Activated B cell treated with CpG ODN at 0.5 μM for 24 hours (primary cell): Measurements from ENCODE around the gene VHLL. TPM values are rescaled to one million over a fixed set of nuclear protein-coding genes. Genes with fewer than 3 reads are reported as not detected.
A peak's percentile ranks its signal among the peaks of the same experiment; 100 is the strongest.

Experiments
- ATAC-seq: fragments of 200-7000 bp; cut with Tn5 transposase; one replicate; pipeline ENCODE4 v1.10.0; 2021; ENCODE audit warnings: low read depth, mild to moderate bottlenecking, moderate library complexity
- CTCF ChIA-PET: fragments of 350-600 bp; sonication (Branson Sonifier 250); formaldehyde crosslinking; loops from one replicate; lab custom pipeline; 2021; ENCODE audit warnings: antibody characterized with exemption; lab: Charles Lee
- POLR2A ChIA-PET: fragments of 350-600 bp; sonication (Branson Sonifier 250); formaldehyde crosslinking; loops from one replicate; lab custom pipeline; 2021; ENCODE audit warnings: antibody characterized with exemption; lab: Charles Lee
- DNase-seq: peaks from one replicate; pipeline ENCODE4 v3.0.0; 2022
- H3K27ac Mint-ChIP-seq: one replicate; pipeline ENCODE4 v1.8.0; 2020; ENCODE audit warnings: mixed read lengths
- H3K27me3 Mint-ChIP-seq: one replicate; pipeline ENCODE4 v1.8.0; 2021; ENCODE audit warnings: mixed read lengths
- H3K36me3 Mint-ChIP-seq: one replicate; pipeline ENCODE4 v1.8.0; 2021; ENCODE audit warnings: low read depth, mixed read lengths
- H3K4me1 Mint-ChIP-seq: one replicate; pipeline ENCODE4 v1.8.0; 2021; ENCODE audit warnings: mixed read lengths
- H3K4me3 Mint-ChIP-seq: one replicate; pipeline ENCODE4 v1.8.0; 2020; ENCODE audit warnings: mild to moderate bottlenecking, mixed read lengths
- H3K9me3 Mint-ChIP-seq: one replicate; pipeline ENCODE4 v1.8.0; 2020; ENCODE audit warnings: mixed read lengths
- intact Hi-C: fragments of 100-400 bp; cut with micrococcal nuclease; formaldehyde crosslinking; loops from one replicate; pipeline ENCODE4 v1.15.1; 2024
- total RNA-seq: library from RNA; stranded (reverse); gene quantifications from 2 replicates; pipeline ENCODE4 v1.2.3, GENCODE V29; 2022
- TF ChIP-seq, protein P1 (sequence below): fragments of 200-600 bp; IDR thresholded peaks from one replicate; pipeline ENCODE4 v1.8.0; 2022; ENCODE audit warnings: antibody characterized with exemption, mild to moderate bottlenecking

VHLL gene
- total RNA-seq, 1 donor from 2014 or later, result not detected

DNA sequence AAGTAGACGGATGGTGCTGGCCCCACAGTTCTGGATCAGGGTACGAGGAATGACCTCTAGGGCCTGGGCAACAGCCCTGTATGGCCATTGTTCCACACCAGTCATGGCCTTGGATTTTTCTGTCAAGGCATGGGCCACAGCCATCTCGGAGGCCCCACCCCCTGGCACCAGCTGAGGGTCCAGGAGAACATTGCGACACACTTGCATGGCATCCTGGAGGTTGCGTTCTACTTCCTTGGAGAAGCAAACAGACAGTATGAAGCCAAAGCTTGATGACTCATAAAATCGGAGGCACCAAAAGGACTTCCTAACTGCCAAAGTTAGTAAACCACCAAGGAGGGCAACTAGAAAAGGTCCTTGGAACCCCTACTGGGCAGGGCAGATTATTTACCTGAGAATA, 11.9 kb upstream of the VHLL start:
- ChIA-PET CTCF (no interaction called here), POLR2A (no interaction called here)
- H3K4me3 Mint-ChIP-seq, result no peak overlapping the region
- peaks cover 79% of the 10 kb centered on the region for H3K36me3 Mint-ChIP-seq
- TF ChIP-seq, protein P1, sequence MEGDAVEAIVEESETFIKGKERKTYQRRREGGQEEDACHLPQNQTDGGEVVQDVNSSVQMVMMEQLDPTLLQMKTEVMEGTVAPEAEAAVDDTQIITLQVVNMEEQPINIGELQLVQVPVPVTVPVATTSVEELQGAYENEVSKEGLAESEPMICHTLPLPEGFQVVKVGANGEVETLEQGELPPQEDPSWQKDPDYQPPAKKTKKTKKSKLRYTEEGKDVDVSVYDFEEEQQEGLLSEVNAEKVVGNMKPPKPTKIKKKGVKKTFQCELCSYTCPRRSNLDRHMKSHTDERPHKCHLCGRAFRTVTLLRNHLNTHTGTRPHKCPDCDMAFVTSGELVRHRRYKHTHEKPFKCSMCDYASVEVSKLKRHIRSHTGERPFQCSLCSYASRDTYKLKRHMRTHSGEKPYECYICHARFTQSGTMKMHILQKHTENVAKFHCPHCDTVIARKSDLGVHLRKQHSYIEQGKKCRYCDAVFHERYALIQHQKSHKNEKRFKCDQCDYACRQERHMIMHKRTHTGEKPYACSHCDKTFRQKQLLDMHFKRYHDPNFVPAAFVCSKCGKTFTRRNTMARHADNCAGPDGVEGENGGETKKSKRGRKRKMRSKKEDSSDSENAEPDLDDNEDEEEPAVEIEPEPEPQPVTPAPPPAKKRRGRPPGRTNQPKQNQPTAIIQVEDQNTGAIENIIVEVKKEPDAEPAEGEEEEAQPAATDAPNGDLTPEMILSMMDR, result no peak
- ATAC-seq (no peak), DNase-seq (no peak)
- no peak overlapping the region for H3K27ac Mint-ChIP-seq
- H3K27me3 Mint-ChIP-seq, result no peaks in the 10 kb centered on the region
- H3K4me1 Mint-ChIP-seq, result no peaks in the 10 kb centered on the region
- intact Hi-C loops, result no loop called here
- no peaks in the 10 kb centered on the region for H3K9me3 Mint-ChIP-seq

DNA sequence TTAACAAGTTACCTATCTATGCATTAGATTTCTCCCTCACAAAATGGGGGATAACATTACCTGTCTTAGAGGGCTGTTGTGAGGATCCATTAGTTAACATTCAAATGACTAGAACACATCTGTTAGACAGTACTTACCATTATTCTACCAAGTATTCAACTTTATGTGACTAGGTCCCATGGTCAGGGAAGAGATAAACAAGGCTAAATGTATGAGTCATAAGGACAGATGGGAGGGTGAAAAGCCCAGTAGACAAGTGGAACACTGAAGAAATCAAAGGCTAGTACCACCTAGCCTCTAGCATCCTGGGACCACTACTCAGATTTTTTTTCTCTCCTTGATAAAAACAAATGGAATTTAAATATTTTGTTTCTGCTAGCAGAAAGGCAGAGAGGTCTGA, 9.0 kb upstream of the VHLL start:
- Mint-ChIP-seq H3K4me1 (no peaks in the 10 kb centered on the region), H3K27ac (no peak overlapping the region), H3K4me3 (no peak overlapping the region), H3K9me3 (no peaks in the 10 kb centered on the region), H3K36me3 (peaks cover 65% of the 10 kb centered on the region), H3K27me3 (no peaks in the 10 kb centered on the region)
- POLR2A ChIA-PET, result no interaction called here
- CTCF ChIA-PET, result no interaction called here
- ATAC-seq (no peak), DNase-seq (no peak)
- intact Hi-C loops, result no loop called here
- TF ChIP-seq, protein P1, result no peak

DNA sequence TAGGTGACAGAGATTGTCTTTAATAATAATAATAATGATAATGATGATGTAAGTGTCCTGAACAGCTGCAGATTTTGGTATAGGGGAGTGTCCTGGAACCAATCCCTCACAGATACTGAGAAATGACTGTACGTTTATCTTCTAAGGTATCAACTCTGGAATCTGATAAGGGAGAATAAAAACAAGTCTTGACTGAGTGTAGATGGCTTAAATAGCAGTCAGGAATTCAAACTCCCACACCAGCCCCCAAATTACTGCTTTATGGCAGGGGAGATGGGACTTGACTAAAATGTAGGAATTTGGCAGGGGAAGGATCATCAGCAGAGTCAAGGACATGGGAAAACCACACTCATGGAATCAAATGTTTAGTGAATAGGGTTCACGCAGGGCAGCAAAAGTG, 6.1 kb upstream of the VHLL start:
- ATAC-seq (no peak), DNase-seq (no peak)
- H3K4me1 Mint-ChIP-seq, result no peaks in the 10 kb centered on the region
- no peaks in the 10 kb centered on the region for H3K27me3 Mint-ChIP-seq
- CTCF ChIA-PET, result no interaction called here
- no peaks in the 10 kb centered on the region for H3K9me3 Mint-ChIP-seq
- TF ChIP-seq, protein P1, result no peak
- peaks cover 42% of the 10 kb centered on the region for H3K36me3 Mint-ChIP-seq
- POLR2A ChIA-PET, result no interaction called here
- intact Hi-C loops, result no loop called here
- H3K4me3 Mint-ChIP-seq, result no peak overlapping the region
- H3K27ac Mint-ChIP-seq, result no peak overlapping the region

DNA sequence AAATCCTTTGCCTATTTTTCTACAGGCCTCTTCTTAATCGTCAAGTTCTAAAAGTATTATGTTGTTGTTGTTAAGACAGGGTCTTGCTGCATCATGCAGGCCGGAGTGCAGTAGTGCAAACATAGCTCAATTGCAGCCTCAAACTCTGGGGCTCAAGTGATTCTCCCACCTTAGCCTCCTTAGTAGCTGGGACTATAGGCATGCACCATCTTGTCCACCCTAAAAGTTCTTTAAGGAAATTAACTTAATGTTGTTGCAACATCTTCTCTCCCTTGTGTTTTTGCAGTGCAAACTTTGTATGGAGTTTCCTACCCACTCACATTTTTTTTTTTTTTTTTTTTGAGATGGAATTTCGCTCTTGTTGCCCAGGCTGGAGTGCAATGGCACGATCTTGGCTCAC, 4.1 kb upstream of the VHLL start:
- ChIA-PET POLR2A (interaction anchor here (0.7 kb wide), 2 partner anchors 17 kb away, joined by 6 read pairs; no protein-coding TSS in a partner anchor), CTCF (interaction anchor here (0.6 kb wide), 1 partner anchor 407 kb away, joined by 3 read pairs; no protein-coding TSS in a partner anchor)
- TF ChIP-seq, protein P1, result no peak
- Mint-ChIP-seq H3K27me3 (no peaks in the 10 kb centered on the region), H3K27ac (no peak overlapping the region), H3K9me3 (no peaks in the 10 kb centered on the region), H3K4me1 (no peaks in the 10 kb centered on the region), H3K36me3 (peaks cover 28% of the 10 kb centered on the region), H3K4me3 (no peak overlapping the region)
- no peak for DNase-seq
- intact Hi-C loops, result no loop called here
- ATAC-seq, result no peak

DNA sequence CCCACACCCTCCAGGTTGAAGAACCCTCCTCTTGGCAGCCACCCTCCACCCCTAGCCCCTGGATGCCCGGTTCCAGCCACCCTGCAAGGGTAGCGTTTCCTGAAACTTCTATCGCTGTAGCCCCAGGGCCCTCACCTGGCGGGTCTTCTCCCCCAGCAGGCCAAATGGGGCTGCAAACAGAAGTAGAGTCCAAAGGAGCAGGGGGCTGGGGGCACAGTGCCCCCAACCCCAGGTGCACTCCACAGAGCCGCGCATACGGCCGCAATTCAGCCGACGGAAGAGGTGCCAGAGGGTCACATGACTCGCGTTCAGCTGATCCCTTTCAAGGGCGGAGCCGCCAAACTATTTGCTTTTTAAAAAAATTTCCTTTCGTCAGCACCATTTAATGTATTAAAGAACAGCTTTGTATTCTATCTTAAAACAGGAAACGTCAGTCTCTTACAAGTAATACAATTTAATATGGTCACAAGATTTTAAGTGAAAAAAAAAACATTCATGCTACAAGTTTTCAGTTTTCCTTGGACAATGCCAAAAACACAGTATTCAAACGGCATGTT, 3.6 kb downstream of the VHLL start, which contains the start of gene GLMP:
Gene GLMP, minus strand, starts transcription at position 289 of the 557 bp plus-strand sequence. Its CDS starts 34 bp downstream, at position 255.
- ChIA-PET CTCF (interaction anchor here (1.0 kb wide), 1 partner anchor 24 kb away, joined by 5 read pairs; no protein-coding TSS in a partner anchor), POLR2A (interaction anchor here (0.7 to 0.9 kb wide), 2 partner anchors 13 to 24 kb away, joined by 3 to 8 read pairs; partner anchors contain the start of gene SMG5)
- Mint-ChIP-seq H3K27ac (peak within 1 kb of the TSS; percentile 46), H3K36me3 (peaks cover 2% of the 10 kb centered on the region), H3K27me3 (no peaks in the 10 kb centered on the region), H3K4me1 (peaks cover 21% of the 10 kb centered on the region), H3K4me3 (peak within 1 kb of the TSS; percentile 87), H3K9me3 (no peaks in the 10 kb centered on the region)
- peak; percentile 28 for DNase-seq
- peak; percentile 56 for ATAC-seq
- TF ChIP-seq, protein P1, result no peak
- intact Hi-C loops, result loop anchor here (1.0 to 5.0 kb wide), 2 partner anchors 13 to 42 kb away; partner anchors contain the start of genes CCT3, SMG5 and TSACC
